ENCODE results near the gene BRINP2.

Gene BRINP2

GRCh38 chr1:177171536-177172123 lies 872 bp downstream of the BRINP2 start:
- peak; percentile 54 for DNase-seq

- DNase-seq, result no peak
These were observed 1.5 kb downstream of the BRINP2 start for GRCh38 chr1:177172272-177172671.

DNA sequence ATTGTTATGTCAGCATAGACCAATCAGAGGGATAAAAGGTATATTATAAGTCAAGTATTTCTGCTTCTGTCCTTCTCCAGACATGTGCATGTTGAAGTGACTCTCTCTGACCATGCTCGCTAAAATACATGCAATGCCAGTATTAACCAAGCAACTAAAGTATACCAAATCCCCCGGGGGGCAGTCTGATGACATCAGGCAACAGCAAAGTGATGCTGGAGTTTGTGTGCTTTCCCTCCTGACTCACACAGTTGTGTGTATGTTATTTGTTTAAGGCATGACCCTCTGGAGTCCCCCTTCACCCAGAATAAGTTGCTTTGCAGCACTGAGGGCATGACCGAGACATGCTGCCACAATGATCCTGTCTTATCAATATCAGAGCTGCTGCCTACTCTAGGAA lies 2.1 kb downstream of the BRINP2 start:
- no peak for DNase-seq

DNA sequence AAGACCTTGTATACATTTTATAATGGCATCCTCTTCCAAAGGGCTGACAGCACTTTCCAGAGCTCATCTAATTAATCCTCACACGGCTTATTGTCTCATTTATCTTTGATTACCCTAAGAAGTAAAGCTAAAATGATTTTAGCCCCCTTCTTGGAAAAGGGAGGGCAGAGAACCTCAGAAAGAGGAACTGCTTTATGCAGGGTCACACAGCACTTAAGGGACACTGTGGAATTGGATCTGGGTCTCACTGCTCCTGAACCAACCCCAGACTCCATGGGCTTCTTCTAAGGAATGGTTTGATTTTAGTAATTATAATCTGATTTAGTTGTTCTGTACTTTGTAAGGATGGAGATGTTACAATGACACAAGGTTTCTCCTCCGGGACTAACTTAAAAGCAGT lies 3.2 kb downstream of the BRINP2 start:
- DNase-seq, result no peak

DNA sequence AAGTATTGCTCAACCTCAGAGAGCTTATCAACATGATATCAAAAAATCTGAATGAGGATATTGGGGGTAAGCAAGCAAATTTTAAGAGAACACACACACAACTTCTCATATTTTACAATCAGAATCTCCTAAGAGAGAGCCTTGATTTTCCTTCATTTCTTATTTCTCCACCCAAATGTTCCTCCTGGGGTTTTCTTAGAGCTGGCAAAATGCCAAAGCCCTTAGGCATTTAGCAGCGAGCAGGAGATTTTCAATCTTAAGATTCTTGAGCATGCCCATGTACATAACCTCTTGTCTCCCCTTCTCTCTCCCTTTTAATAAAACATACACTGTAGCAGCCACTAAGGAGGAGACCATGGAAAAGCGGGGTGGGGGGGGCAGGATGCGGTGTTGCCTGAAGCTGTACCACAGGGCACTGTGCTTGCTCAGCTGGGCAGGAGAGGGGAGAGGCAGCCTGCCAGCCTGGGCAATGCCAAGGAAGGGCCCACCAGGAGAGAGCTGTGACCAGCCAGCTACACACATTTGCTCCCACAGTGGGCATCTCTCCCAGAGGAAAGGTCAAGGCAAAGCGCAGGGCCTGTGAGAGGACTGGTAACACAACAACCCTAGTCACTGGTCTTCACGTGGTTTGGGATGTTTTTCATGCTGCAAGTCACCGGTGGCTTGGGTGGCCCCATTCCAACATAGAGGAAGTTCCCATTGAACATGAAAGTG lies 4.3 kb downstream of the BRINP2 start:
- no peak for DNase-seq

DNA sequence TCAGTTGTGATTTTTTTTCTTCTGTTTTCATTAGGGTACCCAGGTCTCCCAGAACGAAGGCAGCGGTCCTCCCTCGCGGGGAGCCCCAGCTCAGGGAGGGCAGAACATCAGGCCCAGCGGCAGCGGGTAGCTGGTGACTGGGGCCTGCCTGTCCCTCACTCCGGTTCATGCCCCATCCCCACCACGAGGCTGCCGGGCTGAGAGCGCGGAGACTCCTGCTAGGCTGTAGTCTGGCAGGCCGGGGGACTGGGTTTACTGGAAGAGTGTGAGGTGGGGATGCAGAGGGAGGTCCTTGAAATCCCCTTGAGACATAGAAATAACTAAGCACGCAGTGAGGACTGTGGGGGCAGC lies 10.5 kb downstream of the BRINP2 start:
- no peak for DNase-seq

DNA sequence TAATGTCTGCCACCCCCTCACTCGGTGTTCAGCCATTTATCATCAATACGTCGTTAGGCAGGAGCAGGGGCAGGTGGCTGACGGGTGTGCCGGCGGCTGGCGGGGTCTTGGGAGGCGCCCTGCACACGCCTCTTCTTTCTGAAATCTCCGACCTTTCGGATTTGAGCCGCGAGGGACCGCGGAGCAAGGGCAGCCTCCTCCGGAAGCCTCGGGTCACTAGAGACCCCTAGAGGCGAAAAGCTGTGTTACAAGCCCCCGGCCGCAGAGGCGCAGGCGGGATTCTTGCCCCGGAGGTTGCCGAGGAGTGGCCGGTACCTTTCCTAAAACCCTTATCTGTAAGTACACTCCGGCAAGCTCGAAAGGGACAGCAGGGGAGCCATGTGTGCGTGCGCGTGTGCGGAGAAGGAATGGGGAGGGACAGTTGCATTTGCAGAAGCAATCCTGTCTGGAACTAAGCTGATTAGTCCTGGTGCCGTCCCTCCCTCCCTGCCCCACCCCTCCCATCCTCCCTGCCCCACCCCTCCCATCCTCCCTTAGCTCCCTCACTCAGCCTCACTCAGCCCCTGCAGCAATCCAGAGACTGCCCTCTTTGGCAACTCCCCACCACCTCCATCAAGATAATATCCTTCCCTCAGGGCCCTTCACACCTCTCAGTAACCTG lies 11.0 kb downstream of the BRINP2 start:
- peak; percentile 94 for DNase-seq

GRCh38 chr1:177183836-177184235 lies 13.1 kb downstream of the BRINP2 start:
- DNase-seq, result no peak

GRCh38 chr1:177185209-177185608 lies 14.5 kb downstream of the BRINP2 start:
- DNase-seq, result no peak

DNA sequence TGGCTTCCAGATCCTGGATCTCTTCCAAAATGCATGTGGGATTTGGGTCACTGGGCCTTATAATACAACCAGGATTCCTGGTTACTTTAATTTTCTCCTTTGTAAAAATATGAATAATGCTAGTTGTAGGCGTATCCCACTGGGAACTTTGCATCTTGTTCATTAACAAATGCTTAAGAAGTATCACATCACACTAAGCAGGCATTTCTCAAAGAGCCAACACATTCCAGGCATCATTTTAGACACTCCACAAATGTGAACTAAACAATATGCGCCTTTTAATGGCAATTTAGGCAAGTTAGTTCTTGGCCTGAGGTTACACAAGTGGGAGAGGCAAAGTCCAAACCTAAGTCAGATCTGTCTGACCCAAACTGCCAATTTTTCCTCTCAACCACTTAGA lies 15.9 kb downstream of the BRINP2 start:
- no peak for DNase-seq

GRCh38 chr1:177190308-177190970 lies 19.7 kb downstream of the BRINP2 start:
- DNase-seq, result no peak

DNA sequence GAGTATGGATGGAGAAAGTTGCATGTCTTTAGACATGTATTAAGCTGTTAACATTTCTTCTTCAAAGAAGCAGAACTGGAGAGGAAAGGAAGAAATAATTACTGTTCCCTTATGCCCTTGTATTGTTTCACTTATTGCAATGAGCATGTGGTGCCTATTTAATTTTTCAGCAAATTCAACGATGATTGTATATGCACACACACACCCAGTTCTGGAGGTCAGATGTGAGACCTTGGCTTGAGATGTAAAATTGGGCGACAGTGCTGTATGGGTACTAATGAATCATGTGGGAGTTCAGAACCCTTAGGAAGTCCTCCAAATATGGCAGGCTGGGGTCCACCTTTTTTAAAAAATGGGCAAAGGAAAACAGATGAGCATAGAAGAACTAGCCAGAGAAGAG lies 27.5 kb downstream of the BRINP2 start:
- DNase-seq, result no peak

- DNase-seq, result no peak
These were observed 29.5 kb downstream of the BRINP2 start for GRCh38 chr1:177200290-177200689.

DNA sequence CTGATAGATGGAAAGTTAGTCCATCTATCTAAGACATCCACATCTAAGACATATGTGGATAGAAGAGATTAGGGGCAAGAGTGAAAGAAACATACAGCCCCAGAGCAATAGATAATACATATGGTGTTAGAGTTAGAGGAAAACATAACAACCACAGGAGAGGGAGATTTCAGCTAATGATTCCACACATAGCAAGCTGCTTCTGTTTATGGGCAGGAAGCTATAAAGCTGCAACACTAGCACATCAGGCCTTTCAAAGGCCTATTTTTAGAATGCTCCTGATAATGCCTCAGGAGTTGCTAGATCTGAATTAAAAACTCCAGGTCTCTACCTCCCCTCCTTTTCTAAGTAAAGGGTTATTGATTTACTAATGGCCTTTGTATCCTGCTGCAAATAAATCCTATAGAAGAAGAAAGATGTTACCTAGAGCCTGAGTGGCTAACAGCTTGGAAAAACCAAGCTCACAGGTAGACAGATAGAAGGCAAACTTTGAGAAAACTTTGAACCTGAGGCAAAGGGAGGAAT lies 36.1 kb downstream of the BRINP2 start:
- no peak for DNase-seq

DNA sequence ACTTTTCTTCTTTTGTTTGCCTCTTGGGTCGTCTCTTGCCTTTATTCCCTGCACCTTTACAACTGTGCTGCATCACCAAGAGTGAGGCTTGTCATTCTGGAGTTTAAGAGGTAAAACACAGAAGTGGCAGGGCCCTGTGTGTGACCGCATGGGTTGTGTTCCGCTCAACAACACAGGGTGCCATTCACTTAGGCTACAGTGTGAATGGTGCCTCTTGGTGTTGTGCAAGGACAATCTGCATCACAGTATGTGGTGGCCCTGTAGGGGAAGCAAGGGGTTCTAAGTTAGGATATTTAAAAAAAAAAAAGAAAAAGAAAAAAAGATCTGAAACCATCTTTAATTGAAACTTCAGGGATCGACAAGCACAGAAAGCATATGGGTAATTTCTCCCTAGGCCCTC lies 38.2 kb downstream of the BRINP2 start:
- DNase-seq, result no peak

- DNase-seq, result peak; percentile 58
These were observed 38.6 kb downstream of the BRINP2 start for GRCh38 chr1:177209357-177209756.

GRCh38 chr1:177210071-177210470 lies 39.3 kb downstream of the BRINP2 start:
- no peak for DNase-seq

DNA sequence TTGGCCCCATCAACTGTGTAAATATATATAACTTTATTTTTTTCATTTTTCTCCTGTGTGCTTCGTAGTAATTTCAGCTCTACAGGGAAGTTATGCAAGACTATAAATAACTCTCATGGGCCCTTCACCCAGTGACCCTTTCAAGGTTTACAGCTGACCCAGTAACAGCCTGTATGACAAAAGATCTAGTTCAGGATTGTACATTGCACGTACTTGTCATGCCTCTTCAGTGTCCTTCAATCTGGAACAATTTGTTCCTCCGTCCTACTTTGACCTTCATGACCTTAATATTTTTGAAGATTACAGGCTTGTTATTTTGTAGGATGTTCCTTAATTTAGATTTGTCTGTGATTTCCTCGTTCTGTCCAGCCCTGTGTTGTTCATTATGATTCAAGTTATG lies 40.5 kb downstream of the BRINP2 start:
- no peak for DNase-seq

- no peak for DNase-seq
These were observed 45.9 kb downstream of the BRINP2 start for GRCh38 chr1:177216587-177217202.

GRCh38 chr1:177219554-177220458 lies 49.0 kb downstream of the BRINP2 start:
- DNase-seq, result no peak

DNA sequence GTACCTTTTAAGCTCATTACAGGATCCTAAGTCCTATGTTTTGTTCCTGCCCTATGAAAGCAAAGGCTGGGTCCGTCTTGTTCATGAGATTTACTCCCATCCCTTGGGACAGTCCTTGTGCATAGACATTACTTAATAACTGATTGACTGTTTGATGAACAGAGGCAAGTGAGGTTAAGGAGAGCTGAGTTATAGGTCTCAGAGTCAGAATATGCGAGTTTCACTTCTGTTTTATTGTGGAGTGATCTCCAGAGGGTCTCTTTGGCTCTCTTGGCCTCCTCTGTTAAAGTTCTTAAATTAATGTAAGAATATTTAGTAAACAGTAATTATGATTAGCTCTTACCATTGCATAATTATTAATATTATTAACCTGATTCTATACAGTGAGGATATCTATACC lies 52.6 kb downstream of the BRINP2 start:
- no peak for DNase-seq

All from retina (tissue), 1 donor.